Common myeloid progenitor, CD34-positive (primary cell): ENCODE results near the gene NALCN.
"Not testable (repeated sequence)": the region's sequence is repeated elsewhere in the genome, so short reads cannot be mapped to it uniquely, and the experiment has no call there.

ENCODE experiments used
- CTCF ChIA-PET: fragments of 350-600 bp; sonication (Branson Sonifier 250); formaldehyde crosslinking; loops from one replicate; lab custom pipeline; 2021; ENCODE audit warnings: antibody characterized with exemption; lab: Charles Lee
- POLR2A ChIA-PET: fragments of 350-600 bp; sonication (Branson Sonifier 250); formaldehyde crosslinking; loops from one replicate; lab custom pipeline; 2021; ENCODE audit warnings: antibody characterized with exemption; lab: Charles Lee
- DNase-seq, 3 donors: peaks; one replicate each; pipeline versions ENCODE4 v3.0.0 to v3.0.0-alpha.2; 2013
- H3K27ac ChIP-seq, 2 experiments: 1 replicate in 1 of 2; 2 replicates in 1 of 2; pipeline ENCODE4 v1.7.0; 2013; ENCODE audit warnings: inconsistent platforms in 2 of 2, low read length in 2 of 2, mild to moderate bottlenecking in 2 of 2, low read depth in 1 of 2, moderate library complexity in 1 of 2; ENCODE audit not compliant: severe bottlenecking in 2 of 2, insufficient read depth in 1 of 2, poor library complexity in 1 of 2
- H3K27me3 ChIP-seq, 5 experiments: replicated peaks in 2 of 5; 1 replicate in 3 of 5; 2 replicates in 2 of 5; pipeline versions ENCODE4 v1.6.1 to v1.7.0; 2013; ENCODE audit warnings: low read length in 4 of 5, mild to moderate bottlenecking in 2 of 5, moderate library complexity in 2 of 5, inconsistent platforms in 1 of 5; ENCODE audit not compliant: insufficient read depth in 5 of 5, control insufficient read depth in 4 of 5
- H3K36me3 ChIP-seq, 4 experiments: 1 replicate in 2 of 4; 2 replicates in 2 of 4; pipeline versions ENCODE4 v1.6.1 to v1.7.0; 2013; ENCODE audit warnings: low read length in 3 of 4, control low read depth in 1 of 4, mild to moderate bottlenecking in 1 of 4; ENCODE audit not compliant: control insufficient read depth in 4 of 4, insufficient read depth in 4 of 4
- H3K4me1 ChIP-seq, 4 experiments: 1 replicate in 3 of 4; 2 replicates in 1 of 4; pipeline versions ENCODE4 v1.6.1 to v1.7.1; 2013; ENCODE audit warnings: low read length in 3 of 4, mild to moderate bottlenecking in 3 of 4, control low read depth in 1 of 4, inconsistent platforms in 1 of 4, moderate library complexity in 1 of 4; ENCODE audit not compliant: control insufficient read depth in 4 of 4, insufficient read depth in 4 of 4; ENCODE audit errors: control extremely low read depth in 1 of 4
- H3K4me3 ChIP-seq, 7 experiments: 1 replicate in 4 of 7; 2 replicates in 3 of 7; pipeline versions ENCODE4 v1.5.1 to v1.7.0; 2013; ENCODE audit warnings: mild to moderate bottlenecking in 7 of 7, low read length in 6 of 7, moderate library complexity in 6 of 7, inconsistent platforms in 2 of 7, low read depth in 2 of 7, control low read depth in 1 of 7; ENCODE audit not compliant: insufficient read depth in 4 of 7, control insufficient read depth in 1 of 7; ENCODE audit errors: extremely low read depth in 1 of 7
- H3K9me3 ChIP-seq, 5 experiments: 1 replicate in 4 of 5; 2 replicates in 1 of 5; pipeline versions ENCODE4 v1.6.1 to v1.7.1; 2013; ENCODE audit warnings: low read length in 4 of 5, mild to moderate bottlenecking in 2 of 5, inconsistent platforms in 1 of 5, low read depth in 1 of 5, moderate library complexity in 1 of 5; ENCODE audit not compliant: control insufficient read depth in 4 of 5, insufficient read depth in 2 of 5; ENCODE audit errors: control extremely low read depth in 1 of 5
- WGBS: methylation state at CpG from one replicate; pipeline ENCODE4 v1.1.5; 2013; ENCODE audit not compliant: insufficient coverage; 5-methylcytosine and 5-hydroxymethylcytosine counted together

Gene NALCN

GRCh38 chr13:101326710-101327109, 89.6 kb downstream of the NALCN start:
- ChIA-PET CTCF (no interaction called here), POLR2A (no interaction called here)
- no peak for DNase-seq
- no peaks in the 10 kb centered on the region for H3K36me3 ChIP-seq
- no peak overlapping the region for H3K4me3 ChIP-seq
- no peaks in the 10 kb centered on the region for H3K27me3 ChIP-seq
- no peaks in the 10 kb centered on the region for H3K9me3 ChIP-seq
- WGBS: 60% methylated on average over 1 of the region's 4 CpGs
- no peaks in the 10 kb centered on the region for H3K4me1 ChIP-seq
- no peak overlapping the region for H3K27ac ChIP-seq

- CTCF ChIA-PET: interaction anchor here (1.4 kb wide), 1 partner anchor 11 kb away, joined by 3 read pairs; no protein-coding TSS in a partner anchor
Observed at GRCh38 chr13:101325423-101325822, 90.9 kb downstream of the NALCN start.

GRCh38 chr13:101323601-101324000, 92.7 kb downstream of the NALCN start:
- ChIA-PET POLR2A (no interaction called here), CTCF (no interaction called here)
- Histone ChIP-seq H3K9me3 (no peaks in the 10 kb centered on the region), H3K4me3 (no peak overlapping the region), H3K4me1 (no peaks in the 10 kb centered on the region), H3K27me3 (no peaks in the 10 kb centered on the region), H3K36me3 (no peaks in the 10 kb centered on the region), H3K27ac (no peak overlapping the region)
- no peak for DNase-seq

More at GRCh38 chr13:101325423-101325822, 90.9 kb downstream of the NALCN start:
- Histone ChIP-seq H3K27me3 (no peaks in the 10 kb centered on the region), H3K4me1 (no peaks in the 10 kb centered on the region), H3K9me3 (no peaks in the 10 kb centered on the region), H3K36me3 (no peaks in the 10 kb centered on the region), H3K27ac (no peak overlapping the region), H3K4me3 (no peak overlapping the region)
- POLR2A ChIA-PET: no interaction called here
- DNase-seq: no peak
- no CpG with 5 or more reads among the region's 3 CpGs for WGBS

GRCh38 chr13:101317986-101318523, 98.3 kb downstream of the NALCN start:
- Histone ChIP-seq H3K4me3 (no peak overlapping the region), H3K27me3 (no peaks in the 10 kb centered on the region), H3K36me3 (no peaks in the 10 kb centered on the region), H3K4me1 (no peaks in the 10 kb centered on the region), H3K9me3 (no peaks in the 10 kb centered on the region), H3K27ac (no peak overlapping the region)
- CTCF ChIA-PET: no interaction called here
- POLR2A ChIA-PET: no interaction called here
- WGBS: 82% methylated on average over 5 of the region's 10 CpGs
- DNase-seq: no peak

- H3K27me3 ChIP-seq, H3K36me3 ChIP-seq, POLR2A ChIA-PET, H3K4me1 ChIP-seq, CTCF ChIA-PET, DNase-seq, H3K9me3 ChIP-seq, H3K27ac ChIP-seq, H3K4me3 ChIP-seq: not testable (repeated sequence)
- no CpG with 5 or more reads among the region's 1 CpG for WGBS
Observed at GRCh38 chr13:101313479-101313878, 102.8 kb downstream of the NALCN start.

- no peaks in the 10 kb centered on the region for H3K4me1 ChIP-seq
- ChIA-PET CTCF (no interaction called here), POLR2A (no interaction called here)
- DNase-seq: no peak
- H3K36me3 ChIP-seq: no peaks in the 10 kb centered on the region
- no peaks in the 10 kb centered on the region for H3K27me3 ChIP-seq
- no peak overlapping the region for H3K27ac ChIP-seq
- H3K9me3 ChIP-seq: peaks cover 0 to 2% (median 0%) of the 10 kb centered on the region in 5 experiments
- no peak overlapping the region for H3K4me3 ChIP-seq
Observed at GRCh38 chr13:101309014-101309619, 107.2 kb downstream of the NALCN start.

GRCh38 chr13:101308247-101309013, 107.9 kb downstream of the NALCN start:
- no peak overlapping the region for H3K27ac ChIP-seq
- DNase-seq: no peak
- peaks cover 0 to 2% (median 0%) of the 10 kb centered on the region in 5 experiments for H3K9me3 ChIP-seq
- CTCF ChIA-PET: no interaction called here
- no peaks in the 10 kb centered on the region for H3K27me3 ChIP-seq
- POLR2A ChIA-PET: no interaction called here
- no peaks in the 10 kb centered on the region for H3K4me1 ChIP-seq
- 86% methylated on average over 1 of the region's 4 CpGs for WGBS
- H3K36me3 ChIP-seq: no peaks in the 10 kb centered on the region
- H3K4me3 ChIP-seq: no peak overlapping the region
